PC-3 (cell line): Measurements from ENCODE around the gene UROD. TPM values are rescaled to one million over a fixed set of nuclear protein-coding genes. Genes with fewer than 3 reads are reported as not detected.
A peak's percentile ranks its signal among the peaks of the same experiment; 100 is the strongest.

Experiments
- ATAC-seq: fragments of 200-7000 bp; cut with Tn5 transposase; 2 replicates; pipeline ENCODE4 v1.9.1; 2020; ENCODE audit warnings: mild to moderate bottlenecking, moderate library complexity
- BruUV-seq: library from RNA; stranded (reverse); fragments of 400-500 nt; replicated peaks from 2 replicates; lab custom pipeline; 2021; lab: Mats Ljungman, UMichigan
- CTCF ChIA-PET: fragments of 300-600 bp; sonication (Branson Sonifier 250); formaldehyde crosslinking; loops from one replicate; lab custom pipeline; 2022; ENCODE audit warnings: antibody characterized with exemption; lab: Charles Lee
- POLR2A ChIA-PET: fragments of 300-600 bp; sonication (Branson Sonifier 250); formaldehyde crosslinking; loops from one replicate; lab custom pipeline; 2022; ENCODE audit warnings: antibody characterized with exemption; ENCODE audit not compliant: unreplicated experiment; lab: Charles Lee
- DNase-seq: peaks from one replicate; pipeline ENCODE4 v3.0.0-alpha.2; 2015
- H2AFZ ChIP-seq: fragments of 300-600 bp; sonication (generic); 2 replicates; pipeline ENCODE4 v1.6.0; 2016; ENCODE audit warnings: antibody characterized with exemption, low read length
- H3F3A ChIP-seq: fragments of 300-600 bp; sonication (generic); one replicate; pipeline ENCODE4 v1.6.0; 2017; ENCODE audit warnings: antibody characterized with exemption, low read length, control low read depth, mild to moderate bottlenecking; ENCODE audit not compliant: unreplicated experiment
- H3K27ac ChIP-seq: fragments of 300-600 bp; sonication (generic); 2 replicates; pipeline ENCODE4 v1.5.1; 2016; ENCODE audit warnings: mild to moderate bottlenecking, low read length
- H3K27me3 ChIP-seq: fragments of 300-600 bp; sonication (generic); 2 replicates; pipeline ENCODE4 v1.6.1; 2016; ENCODE audit warnings: low read length, mixed read lengths
- H3K36me3 ChIP-seq: fragments of 300-600 bp; sonication (generic); 2 replicates; pipeline ENCODE4 v1.6.1; 2016; ENCODE audit warnings: low read depth, mixed run types, low read length, mixed read lengths
- H3K4me1 ChIP-seq: fragments of 300-600 bp; sonication (generic); 2 replicates; pipeline ENCODE4 v1.5.1; 2016; ENCODE audit warnings: low read length; ENCODE audit not compliant: insufficient read depth
- H3K4me2 ChIP-seq: fragments of 300-600 bp; sonication (generic); 2 replicates; pipeline ENCODE4 v1.6.0; 2016; ENCODE audit warnings: low read length
- H3K4me3 ChIP-seq: fragments of 300-600 bp; sonication (generic); 2 replicates; pipeline ENCODE4 v1.5.1; 2016; ENCODE audit warnings: mild to moderate bottlenecking, low read length, mixed read lengths
- H3K79me2 ChIP-seq: fragments of 300-600 bp; sonication (generic); 2 replicates; pipeline ENCODE4 v1.6.1; 2017; ENCODE audit warnings: low read length, mixed read lengths
- H3K9ac ChIP-seq: fragments of 300-600 bp; sonication (generic); 2 replicates; pipeline ENCODE4 v1.6.0; 2016; ENCODE audit warnings: mild to moderate bottlenecking, low read length
- H3K9me2 ChIP-seq: fragments of 300-600 bp; sonication (generic); replicated peaks from 2 replicates; pipeline ENCODE4 v1.6.1; 2016; ENCODE audit warnings: mixed run types, low read length, mixed read lengths
- H3K9me3 ChIP-seq: fragments of 300-600 bp; sonication (generic); 2 replicates; pipeline ENCODE4 v1.6.1; 2016; ENCODE audit warnings: low read length, mixed read lengths
- H4K20me1 ChIP-seq: fragments of 300-600 bp; sonication (generic); 2 replicates; pipeline ENCODE4 v1.6.1; 2016; ENCODE audit warnings: low read length, mixed read lengths
- EZH2 ChIP-seq: fragments of 300-600 bp; sonication (generic); IDR thresholded peaks from one replicate; pipeline ENCODE4 v1.6.1; 2017; ENCODE audit warnings: antibody characterized with exemption, mild to moderate bottlenecking, low read length; ENCODE audit not compliant: unreplicated experiment
- EZH2phosphoT487 ChIP-seq: fragments of 300-600 bp; sonication (generic); IDR thresholded peaks from 2 replicates; pipeline ENCODE4 v1.6.1; 2018; ENCODE audit warnings: mild to moderate bottlenecking, antibody characterized with exemption, low read length, borderline replicate concordance
- intact Hi-C: fragments of 100-400 bp; cut with micrococcal nuclease; formaldehyde crosslinking; loops from 2 replicates; pipeline ENCODE4 v1.9.0; 2023
- total RNA-seq: library from RNA; depleted of rRNA; stranded (reverse); fragments of >200 nt; gene quantifications from 2 replicates; pipeline ENCODE4 v1.2.3, GENCODE V29; 2014
- TF ChIP-seq, protein P1 (sequence below): fragments of 300-600 bp; sonication (generic); conservative IDR thresholded peaks from 2 replicates; pipeline ENCODE4 v1.5.1; 2017; ENCODE audit warnings: antibody characterized with exemption, low read depth, mild to moderate bottlenecking, low read length

The UROD gene
- total RNA-seq, 1 experiment from 2014 or later, result 168 TPM

DNA sequence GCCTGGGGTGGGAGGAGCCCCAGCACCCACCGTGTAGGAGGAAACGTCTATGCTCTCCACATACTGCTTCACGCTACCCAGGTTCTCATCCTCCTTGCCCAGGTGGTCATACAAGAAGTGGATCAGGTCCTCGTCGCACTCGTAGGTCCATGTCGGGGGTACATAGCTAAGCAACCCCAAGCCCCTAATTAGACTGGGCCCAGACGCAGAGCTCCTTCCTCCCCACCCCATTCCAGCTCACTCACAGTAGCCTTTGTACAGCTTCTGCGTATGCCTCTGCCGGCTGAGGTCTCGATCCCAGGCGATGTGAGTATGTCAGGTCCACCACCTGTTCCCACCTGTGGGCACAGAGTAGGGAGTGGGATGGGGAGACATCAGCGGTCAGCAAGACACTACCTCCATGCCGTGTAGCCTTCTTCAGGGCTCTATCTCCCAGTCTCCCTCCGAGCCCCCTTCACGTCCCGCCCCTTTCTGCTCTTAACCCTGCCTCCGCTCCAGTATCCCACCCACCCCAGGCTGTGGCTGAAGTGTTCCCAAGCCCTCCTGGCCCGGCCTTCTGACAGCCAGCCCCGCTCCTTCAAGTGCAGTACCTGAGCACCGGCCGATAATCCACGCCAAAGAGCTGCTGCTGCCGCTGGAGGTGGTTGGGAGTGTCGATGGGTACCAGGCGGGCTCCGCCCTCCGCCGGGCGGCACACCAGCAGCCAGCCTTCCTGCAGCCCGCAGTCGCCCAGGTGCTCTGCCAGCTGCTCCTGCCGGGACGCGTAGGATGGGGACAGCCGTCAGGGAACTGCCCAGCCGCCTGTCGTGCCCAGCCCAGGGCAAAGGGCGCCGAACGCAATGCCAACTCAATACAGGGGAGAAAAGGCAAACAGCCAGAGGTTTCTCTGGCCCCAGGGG, 1.8 kb upstream of the UROD start:
- H3K4me2 ChIP-seq, result peak overlapping the region; percentile 98
- H3K9me3 ChIP-seq, result no peaks in the 10 kb centered on the region
- CTCF ChIA-PET, result interaction anchor here (0.5 to 3.2 kb wide), 4 partner anchors 40 to 300 kb away, joined by 3 to 28 read pairs (median 4); no protein-coding TSS in a partner anchor
- peaks cover 27% of the 10 kb centered on the region for H3K79me2 ChIP-seq
- TF ChIP-seq EZH2 (no peak), EZH2phosphoT487 (no peak)
- TF ChIP-seq, protein P1, sequence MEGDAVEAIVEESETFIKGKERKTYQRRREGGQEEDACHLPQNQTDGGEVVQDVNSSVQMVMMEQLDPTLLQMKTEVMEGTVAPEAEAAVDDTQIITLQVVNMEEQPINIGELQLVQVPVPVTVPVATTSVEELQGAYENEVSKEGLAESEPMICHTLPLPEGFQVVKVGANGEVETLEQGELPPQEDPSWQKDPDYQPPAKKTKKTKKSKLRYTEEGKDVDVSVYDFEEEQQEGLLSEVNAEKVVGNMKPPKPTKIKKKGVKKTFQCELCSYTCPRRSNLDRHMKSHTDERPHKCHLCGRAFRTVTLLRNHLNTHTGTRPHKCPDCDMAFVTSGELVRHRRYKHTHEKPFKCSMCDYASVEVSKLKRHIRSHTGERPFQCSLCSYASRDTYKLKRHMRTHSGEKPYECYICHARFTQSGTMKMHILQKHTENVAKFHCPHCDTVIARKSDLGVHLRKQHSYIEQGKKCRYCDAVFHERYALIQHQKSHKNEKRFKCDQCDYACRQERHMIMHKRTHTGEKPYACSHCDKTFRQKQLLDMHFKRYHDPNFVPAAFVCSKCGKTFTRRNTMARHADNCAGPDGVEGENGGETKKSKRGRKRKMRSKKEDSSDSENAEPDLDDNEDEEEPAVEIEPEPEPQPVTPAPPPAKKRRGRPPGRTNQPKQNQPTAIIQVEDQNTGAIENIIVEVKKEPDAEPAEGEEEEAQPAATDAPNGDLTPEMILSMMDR, result no peak
- H3K9ac ChIP-seq, result peak overlapping the region; percentile 73
- H3K36me3 ChIP-seq, result peaks cover 14% of the 10 kb centered on the region
- no peaks in the 10 kb centered on the region for H4K20me1 ChIP-seq
- TSS peak; percentile 44 for BruUV-seq
- POLR2A ChIA-PET, result interaction anchor here (0.6 to 1.1 kb wide), 3 partner anchors 23 to 293 kb away, joined by 3 to 23 read pairs (median 6); no protein-coding TSS in a partner anchor
- H3K4me3 ChIP-seq, result peak overlapping the region; percentile 93
- no peaks in the 10 kb centered on the region for H3K27me3 ChIP-seq
- no peaks in the 10 kb centered on the region for H3F3A ChIP-seq
- ATAC-seq (peak; percentile 23), DNase-seq (peak; percentile 43)
- intact Hi-C loops, result loop anchor here (2.0 to 5.0 kb wide), 3 partner anchors 83 to 401 kb away; no protein-coding TSS in a partner anchor
- H2AFZ ChIP-seq, result peak overlapping the region; percentile 96
- no peak overlapping the region for H3K27ac ChIP-seq
- no peaks in the 10 kb centered on the region for H3K9me2 ChIP-seq
- peaks cover 22% of the 10 kb centered on the region for H3K4me1 ChIP-seq

DNA sequence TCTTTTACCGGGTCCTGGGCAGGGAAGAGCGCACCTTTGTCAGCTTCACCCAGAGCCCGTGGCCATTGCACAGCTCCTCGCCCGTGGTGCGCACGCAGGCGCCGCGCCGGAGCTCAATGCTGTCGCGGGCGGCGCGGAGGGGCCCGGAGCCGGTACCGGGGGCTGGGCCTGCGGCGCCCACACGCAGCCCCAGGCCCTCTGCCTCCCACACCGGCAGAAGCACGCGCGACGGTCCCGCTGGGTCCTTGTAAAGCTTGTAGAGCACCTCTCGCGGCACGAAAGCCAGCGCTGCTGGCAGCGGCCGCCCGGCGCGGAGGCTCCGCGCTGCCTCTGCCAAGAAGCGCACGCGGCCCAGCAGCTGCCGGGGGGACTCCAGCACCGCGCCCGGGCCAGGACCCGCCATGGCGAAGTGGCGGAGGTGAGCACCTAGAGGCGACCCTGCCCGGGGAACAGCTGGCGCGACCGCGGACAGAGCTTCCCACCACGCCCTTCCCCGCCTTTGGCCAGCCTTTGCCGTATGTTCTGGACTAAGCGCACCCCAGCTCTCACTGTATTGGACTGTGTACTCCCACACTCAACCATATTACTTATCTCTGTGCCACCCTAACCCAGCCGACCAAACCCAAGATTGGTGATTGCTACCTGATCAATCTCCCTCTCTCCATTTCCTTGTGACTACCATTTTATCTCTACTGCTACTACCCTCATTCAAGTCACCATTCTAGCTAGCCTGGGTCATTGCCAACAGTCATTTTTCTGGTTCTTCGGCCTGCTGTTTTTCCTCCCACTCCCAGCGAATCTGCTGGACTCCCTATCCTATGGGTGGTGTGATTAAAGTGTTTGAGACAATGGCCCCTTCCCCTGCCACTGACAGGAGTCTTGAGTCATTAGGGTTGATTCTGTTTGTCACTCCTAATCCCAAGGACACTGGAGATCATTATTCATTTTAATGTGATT, 921 bp upstream of the UROD start, which contains the start of gene HECTD3:
Gene HECTD3, minus strand, starts transcription at position 470 of the 957 bp plus-strand sequence. Its CDS starts 67 bp downstream, at position 403.
- H3F3A ChIP-seq, result no peaks in the 10 kb centered on the region
- intact Hi-C loops, result loop anchor here (1.0 to 5.0 kb wide), 4 partner anchors 25 to 400 kb away; partner anchors contain the start of gene EIF2B3
- peak within 1 kb of the TSS; percentile 96 for H2AFZ ChIP-seq
- ChIA-PET CTCF (interaction anchor here (0.5 to 3.2 kb wide), 5 partner anchors 41 to 299 kb away, joined by 3 to 28 read pairs (median 5); no protein-coding TSS in a partner anchor), POLR2A (interaction anchor here (0.6 to 1.7 kb wide), 6 partner anchors 22 to 292 kb away, joined by 3 to 52 read pairs (median 10); no protein-coding TSS in a partner anchor)
- peak within 1 kb of the TSS; percentile 93 for H3K4me3 ChIP-seq
- H3K27me3 ChIP-seq, result no peaks in the 10 kb centered on the region
- BruUV-seq, result no TSS peak
- no peaks in the 10 kb centered on the region for H3K9me3 ChIP-seq
- no peaks in the 10 kb centered on the region for H3K9me2 ChIP-seq
- DNase-seq, result peak; percentile 78
- H3K27ac ChIP-seq, result peak within 1 kb of the TSS; percentile 37
- H3K4me2 ChIP-seq, result peak within 1 kb of the TSS; percentile 98
- no peaks in the 10 kb centered on the region for H4K20me1 ChIP-seq
- peak within 1 kb of the TSS; percentile 73 for H3K9ac ChIP-seq
- H3K79me2 ChIP-seq, result peaks cover 27% of the 10 kb centered on the region
- peaks cover 14% of the 10 kb centered on the region for H3K36me3 ChIP-seq
- H3K4me1 ChIP-seq, result peaks cover 22% of the 10 kb centered on the region
- no peak for TF ChIP-seq EZH2phosphoT487
- TF ChIP-seq EZH2, result no peak
- TF ChIP-seq, protein P1, result no peak
- peak; percentile 76 for ATAC-seq
